Activated naive CD4-positive, alpha-beta T cell treated with anti-CD3 and anti-CD28 coated beads, Interleukin-2, amount 10 ng/mL, durations not matched to agents 5 hours and 36 hours (primary cell): ENCODE data around the gene PLA2G1B. TPM values are rescaled to one million over a fixed set of nuclear protein-coding genes. Genes with fewer than 3 reads are reported as not detected.

Source experiments
- total RNA-seq, 2 experiments: library from RNA; stranded (reverse); gene quantifications; one replicate each; pipeline ENCODE4 v1.2.3, GENCODE V29; 2021

Gene PLA2G1B
- total RNA-seq = not detected

DNA sequence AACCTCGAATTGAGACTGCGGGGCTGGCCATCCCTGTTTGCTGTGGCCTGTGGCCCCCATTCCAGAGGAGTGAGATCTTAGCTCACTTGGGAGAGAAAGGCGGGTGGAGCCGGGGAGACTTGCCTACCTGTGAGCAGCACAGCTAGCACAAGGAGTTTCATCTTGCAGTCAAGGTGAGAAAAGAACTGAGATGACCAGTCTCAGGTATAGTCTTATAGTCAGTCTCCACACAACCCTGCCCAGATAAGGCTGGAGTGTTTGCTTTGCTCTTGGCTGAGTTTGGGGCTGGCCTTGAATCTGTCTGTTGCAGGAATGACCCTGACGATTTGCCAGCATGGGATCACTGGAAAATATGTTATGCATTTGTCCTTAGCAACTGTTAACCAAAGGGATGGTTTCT lies at the start of gene PLA2G1B:
TSS of gene PLA2G1B (minus strand) at position 187 of the 400 bp plus-strand sequence. CDS start at position 161, 26 bp downstream.

DNA sequence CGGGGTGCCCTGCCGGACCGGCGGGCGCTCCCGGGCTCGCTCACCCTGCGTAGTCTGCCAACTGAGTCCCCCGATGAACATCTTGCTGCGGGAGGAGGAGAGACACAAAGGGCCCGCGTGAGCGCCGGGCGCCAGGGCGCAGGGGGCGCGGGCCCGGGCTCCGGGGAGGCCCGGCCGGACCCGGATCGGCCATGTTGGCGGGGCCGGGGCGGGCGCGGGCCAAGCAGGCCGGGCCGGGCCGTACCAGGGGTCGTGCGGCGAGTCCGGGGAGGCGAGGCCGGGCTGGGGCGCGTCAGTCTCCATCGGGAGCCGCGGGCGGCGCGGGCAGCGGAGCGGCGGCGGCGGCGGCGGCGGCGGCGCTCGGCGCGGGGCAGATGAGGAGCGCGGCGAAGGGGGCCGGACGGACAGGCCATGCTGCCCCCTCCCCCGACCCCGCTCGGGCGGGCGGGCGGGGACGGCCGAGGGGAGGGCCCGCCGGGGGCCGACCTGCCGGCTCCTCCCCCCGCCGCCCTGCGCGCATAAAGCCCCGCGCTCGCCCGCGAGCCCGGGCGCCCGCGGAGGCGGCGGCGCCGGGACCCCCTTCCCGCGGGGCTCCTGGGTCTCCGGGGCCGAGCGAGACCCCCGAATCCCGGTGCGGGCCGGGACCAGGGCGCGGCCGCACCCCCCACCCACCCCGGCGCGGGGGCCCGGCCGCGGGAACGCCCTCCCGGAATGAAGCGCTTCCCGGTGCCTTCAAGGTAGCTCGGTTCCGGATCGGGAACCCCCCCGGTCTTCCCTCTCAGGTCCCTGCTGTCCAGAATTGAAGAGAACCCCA lies 41.4 kb upstream of the PLA2G1B start, which contains the start of gene MSI1:
TSS of gene MSI1 (minus strand) at position 376 of the 814 bp plus-strand sequence. CDS start at position 303, 73 bp downstream.

DNA sequence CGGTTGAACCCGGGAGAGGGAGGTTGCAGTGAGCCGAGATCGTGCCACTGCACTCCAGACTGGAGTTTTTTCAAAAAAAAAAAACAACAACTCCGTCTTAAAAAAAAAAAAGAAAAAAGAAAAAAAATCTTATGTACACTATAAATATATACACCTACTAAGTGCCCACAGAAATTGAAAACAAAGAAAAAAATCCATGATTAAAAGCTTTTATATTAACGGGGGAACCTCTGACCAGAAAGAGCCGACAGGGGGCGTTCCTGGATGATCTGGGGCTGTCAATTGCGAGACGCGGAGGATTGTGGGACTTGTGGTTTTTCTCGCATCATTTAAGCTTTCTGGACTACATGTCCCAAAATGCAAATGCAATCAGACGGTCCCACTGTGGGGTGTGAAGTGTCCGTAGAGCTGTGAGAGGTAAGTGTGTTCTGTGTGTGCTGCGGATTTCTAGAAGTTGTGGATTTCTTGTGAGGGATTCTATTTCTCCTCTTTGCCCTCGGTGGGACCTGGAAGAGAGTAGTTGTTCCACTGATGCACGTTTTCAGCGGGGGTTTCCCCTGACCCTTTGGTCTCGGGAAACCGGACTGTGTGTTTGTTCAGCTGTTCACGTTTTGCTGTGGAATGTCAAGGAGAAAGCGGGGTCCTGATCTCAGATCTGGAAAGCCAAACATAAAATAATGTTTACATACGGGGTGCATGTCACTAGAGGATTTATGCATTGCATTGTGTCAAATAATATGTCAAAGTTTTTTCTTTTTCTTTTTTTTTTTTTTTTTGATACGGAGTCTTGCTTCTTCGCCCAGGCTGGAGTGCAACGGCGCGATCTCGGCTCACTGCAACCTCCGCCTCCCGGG lies 25.4 kb downstream of the PLA2G1B start, which contains the start of gene SIRT4:
TSS of gene SIRT4 (plus strand) at position 360 of the 854 bp plus-strand sequence. CDS start 1,241 bp downstream, outside the sequence.

DNA sequence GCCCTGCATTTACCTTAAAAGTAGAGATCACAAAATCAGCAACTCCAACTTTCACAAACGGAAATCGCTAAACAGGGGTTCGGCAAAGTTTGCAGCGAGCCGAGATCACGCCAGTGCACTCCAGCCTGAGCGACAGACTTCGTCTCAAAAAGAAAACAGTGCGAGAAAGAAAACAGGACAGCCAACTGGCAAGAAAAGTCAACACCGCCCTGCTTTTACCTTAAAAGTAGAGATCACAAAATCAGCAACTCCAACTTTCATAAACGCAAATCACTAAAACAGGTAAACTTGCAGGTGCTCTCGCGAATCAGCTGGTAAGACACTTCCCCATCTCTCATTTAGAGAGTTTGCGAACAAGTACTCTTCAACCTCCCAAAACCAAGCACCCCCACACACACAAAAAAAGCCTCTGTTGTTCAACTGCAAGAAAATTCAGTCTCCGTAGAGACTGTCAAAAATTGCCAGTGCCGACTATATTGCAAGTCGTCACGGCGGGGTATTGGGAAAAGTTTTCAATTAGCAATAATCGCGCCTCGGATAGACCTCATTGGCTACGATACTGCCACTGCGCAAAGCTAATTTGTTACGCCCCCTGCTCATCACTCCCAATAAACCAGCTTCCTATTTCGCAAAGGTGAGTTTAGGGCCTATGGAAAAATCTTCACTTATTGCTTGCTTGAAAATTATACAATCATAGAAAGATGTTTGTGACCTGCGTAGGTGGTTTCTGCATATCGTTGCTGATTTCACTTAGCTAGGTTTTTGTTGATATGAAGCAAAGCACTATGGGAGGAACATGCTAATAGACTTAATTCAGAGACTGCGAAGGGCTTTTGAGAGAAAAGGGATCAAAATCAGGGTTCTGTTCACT lies 34.7 kb downstream of the PLA2G1B start, which contains the start of gene RNU4-1:
TSS of gene RNU4-1 (minus strand) at position 577 of the 871 bp plus-strand sequence.

Other genes with a start within 250 kb of the PLA2G1B start
- gene RAB35, start 211.0 kb downstream of the PLA2G1B start, total RNA-seq = 10 to 100 TPM; 68.7 to 76.7 TPM
- 10 to 100 TPM; 73.6 to 90.8 TPM for gene GCN1, start 133.1 kb downstream of the PLA2G1B start, total RNA-seq
- gene RPLP0, start 126.7 kb downstream of the PLA2G1B start, total RNA-seq = 1,000 to 10,000 TPM; 2,504 to 2,739 TPM
- gene PXN, start 62.0 kb downstream of the PLA2G1B start, total RNA-seq = 100 to 1,000 TPM; 213 to 220 TPM
- gene RNU4-2, start 35.9 kb downstream of the PLA2G1B start, total RNA-seq = 1,000 to 10,000 TPM; 4,740 to 5,284 TPM
- 1,000 to 10,000 TPM; 1,844 to 2,200 TPM for gene RNU4-1, start 34.5 kb downstream of the PLA2G1B start, total RNA-seq
- gene SIRT4, start 25.5 kb downstream of the PLA2G1B start, total RNA-seq = 1 to 10 TPM; 1.5 to 1.6 TPM
- gene MSI1, start 41.4 kb upstream of the PLA2G1B start, total RNA-seq = not detected
- gene COX6A1, start 110.3 kb upstream of the PLA2G1B start, total RNA-seq = 100 to 1,000 TPM; 251 to 266 TPM
- 10 to 100 TPM; 24.4 to 27.2 TPM for gene TRIAP1, start 118.6 kb upstream of the PLA2G1B start, total RNA-seq
- gene GATC, start 118.7 kb upstream of the PLA2G1B start, total RNA-seq = 10 to 100 TPM; 27.0 to 31.4 TPM
- gene SRSF9, start 142.0 kb upstream of the PLA2G1B start, total RNA-seq = 100 to 1,000 TPM; 152 to 155 TPM
- gene DYNLL1, start 168.3 kb upstream of the PLA2G1B start, total RNA-seq = 100 to 1,000 TPM; 230 to 234 TPM
- 10 to 100 TPM; 27.6 to 27.8 TPM for gene COQ5, start 201.4 kb upstream of the PLA2G1B start, total RNA-seq
- 100 to 1,000 TPM; 189 to 193 TPM for gene RNF10, start 206.6 kb upstream of the PLA2G1B start, total RNA-seq